CD4-positive, alpha-beta T cell treated with Interleukin-6 for 4 hours (primary cell): ENCODE measurements around the gene ATP2A3.
A peak's percentile ranks its signal among the peaks of the same experiment; 100 is the strongest.

Source experiments
- DNase-seq: peaks from one replicate; pipeline ENCODE4 v3.0.0-alpha.2; 2020; ENCODE audit warnings: mixed read lengths

The ATP2A3 gene

DNA sequence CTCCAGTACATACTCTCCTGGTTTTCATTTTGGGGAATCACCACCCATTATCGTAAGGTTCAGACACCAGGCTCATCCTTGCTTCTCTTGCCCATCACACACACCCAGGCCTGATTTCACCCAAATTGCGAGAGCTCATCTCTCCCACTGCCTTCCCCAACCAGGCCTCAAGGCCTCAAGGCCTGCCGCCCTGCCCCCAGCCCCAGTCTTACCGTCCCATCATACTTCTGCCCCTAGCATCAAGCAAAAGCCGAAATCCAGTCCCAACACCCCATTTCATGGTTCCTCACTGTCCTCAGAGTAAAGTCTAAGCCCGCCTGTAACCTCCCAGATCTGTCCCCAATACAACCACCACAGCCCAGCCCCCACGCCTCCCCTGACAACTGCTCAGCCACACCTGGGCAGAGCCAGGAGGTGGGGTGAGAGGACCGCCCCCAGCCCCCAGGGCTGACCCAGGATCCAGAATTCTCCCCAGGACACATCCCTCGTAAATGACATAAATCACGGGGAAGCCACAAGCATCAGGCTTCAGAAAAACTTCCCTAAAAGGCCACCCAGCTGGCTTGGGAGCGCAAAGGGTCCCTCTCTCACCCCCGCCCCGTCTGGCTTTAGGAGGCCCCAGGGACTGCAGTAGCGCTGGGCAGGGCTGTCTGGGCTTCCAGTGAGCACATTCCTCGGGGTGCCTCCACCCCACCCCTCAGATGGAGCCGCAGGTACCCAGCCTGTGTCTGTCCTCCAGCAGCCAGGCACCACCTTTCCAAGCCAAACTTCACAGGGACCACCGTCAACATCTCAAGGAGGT lies 38.4 kb downstream of the ATP2A3 start:
- no peak for DNase-seq

DNA sequence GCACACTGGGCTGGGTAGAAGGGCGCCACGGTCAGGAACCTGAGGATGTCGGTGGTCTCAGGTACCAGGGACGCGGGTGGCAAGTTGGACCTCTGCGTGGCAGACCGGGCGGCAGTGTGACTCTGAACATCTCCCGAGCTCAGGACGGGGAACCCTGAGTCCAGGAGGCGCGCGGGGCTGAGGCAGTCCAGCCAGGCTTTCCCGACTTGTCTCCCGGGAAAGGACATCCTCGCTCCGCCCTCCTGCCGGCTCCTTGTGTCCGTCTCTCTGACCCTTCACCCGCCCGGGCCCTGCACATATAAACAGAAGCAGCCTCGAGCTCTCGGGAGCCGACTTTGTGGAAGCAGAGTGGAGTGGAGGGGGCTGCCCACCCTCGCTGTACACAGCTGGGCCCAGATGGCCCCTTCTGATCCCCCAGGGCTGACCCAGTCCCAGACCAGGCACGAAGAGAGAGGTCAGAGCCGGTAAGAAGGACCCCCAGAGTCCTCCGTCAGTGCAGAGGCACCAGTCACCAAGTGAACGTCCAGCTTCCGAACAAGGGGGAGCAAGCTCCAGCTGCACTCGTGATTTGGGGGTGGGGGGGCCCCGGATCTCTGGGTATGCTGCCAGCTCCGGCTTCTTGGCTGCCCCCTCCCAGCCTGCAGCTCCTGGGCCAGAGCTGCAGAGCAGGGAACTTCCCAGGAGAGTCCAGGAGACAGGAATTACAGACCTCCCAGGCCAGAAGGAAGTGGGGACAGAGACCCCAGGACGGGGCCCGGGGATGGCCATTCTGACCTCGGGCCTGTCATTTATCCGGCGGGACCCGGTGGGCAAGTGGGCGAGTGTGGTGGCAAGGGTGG lies 39.5 kb downstream of the ATP2A3 start:
- DNase-seq, result no peak

DNA sequence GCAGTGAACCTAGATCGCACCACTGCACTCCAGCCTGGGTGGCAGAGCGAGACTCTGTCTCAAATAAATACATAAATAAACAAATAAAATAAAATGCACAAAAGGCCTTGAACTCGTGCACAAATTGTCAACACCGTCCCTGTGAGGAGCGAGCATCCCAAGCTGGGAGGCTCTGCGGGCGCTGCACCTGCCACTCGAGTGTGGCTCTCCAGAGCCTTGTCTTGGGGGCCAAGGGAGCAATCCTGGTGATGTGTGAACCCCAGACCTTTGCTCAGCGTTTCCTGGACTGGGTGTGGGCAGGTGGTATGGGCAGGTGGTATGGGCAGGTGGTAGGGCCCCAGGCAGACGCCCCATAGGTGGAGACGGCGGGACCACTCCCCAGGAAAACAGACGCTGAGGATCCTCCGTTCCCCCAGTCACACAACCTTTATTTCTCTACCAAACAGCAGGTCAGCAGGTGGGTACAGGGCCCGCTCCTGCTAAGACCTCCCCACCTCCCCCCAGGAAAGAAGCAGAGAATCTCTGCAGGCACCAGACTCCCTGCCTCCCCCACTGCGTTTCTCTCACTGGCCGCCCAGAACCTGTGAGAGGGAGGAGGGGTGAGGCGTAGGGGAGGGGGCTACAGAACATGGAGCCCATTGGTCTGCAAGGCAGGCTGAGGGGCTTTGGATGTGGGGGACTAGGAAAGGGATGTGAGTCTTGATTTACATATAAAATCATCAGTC lies 40.6 kb downstream of the ATP2A3 start:
- no peak for DNase-seq

DNA sequence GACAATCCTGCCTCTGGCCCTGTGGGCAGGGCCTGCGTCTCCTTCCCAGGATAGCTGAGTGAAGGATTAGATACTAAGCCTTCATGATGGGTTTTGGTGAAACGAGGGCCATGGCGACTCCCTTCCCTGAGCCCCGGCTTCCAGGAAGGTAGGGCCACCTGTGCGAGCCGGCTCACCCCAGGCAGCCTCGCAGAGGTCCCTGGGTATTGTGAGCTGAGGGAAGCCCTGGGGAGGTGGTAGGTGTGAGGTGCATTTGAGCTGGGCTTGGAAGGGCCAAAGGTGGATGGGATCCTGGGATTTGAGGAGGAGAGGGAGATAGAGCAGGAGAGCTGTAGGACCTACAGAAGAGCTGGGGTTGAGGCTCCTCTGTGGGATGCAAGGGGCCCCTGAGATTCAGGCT lies 41.5 kb downstream of the ATP2A3 start:
- no peak for DNase-seq

DNA sequence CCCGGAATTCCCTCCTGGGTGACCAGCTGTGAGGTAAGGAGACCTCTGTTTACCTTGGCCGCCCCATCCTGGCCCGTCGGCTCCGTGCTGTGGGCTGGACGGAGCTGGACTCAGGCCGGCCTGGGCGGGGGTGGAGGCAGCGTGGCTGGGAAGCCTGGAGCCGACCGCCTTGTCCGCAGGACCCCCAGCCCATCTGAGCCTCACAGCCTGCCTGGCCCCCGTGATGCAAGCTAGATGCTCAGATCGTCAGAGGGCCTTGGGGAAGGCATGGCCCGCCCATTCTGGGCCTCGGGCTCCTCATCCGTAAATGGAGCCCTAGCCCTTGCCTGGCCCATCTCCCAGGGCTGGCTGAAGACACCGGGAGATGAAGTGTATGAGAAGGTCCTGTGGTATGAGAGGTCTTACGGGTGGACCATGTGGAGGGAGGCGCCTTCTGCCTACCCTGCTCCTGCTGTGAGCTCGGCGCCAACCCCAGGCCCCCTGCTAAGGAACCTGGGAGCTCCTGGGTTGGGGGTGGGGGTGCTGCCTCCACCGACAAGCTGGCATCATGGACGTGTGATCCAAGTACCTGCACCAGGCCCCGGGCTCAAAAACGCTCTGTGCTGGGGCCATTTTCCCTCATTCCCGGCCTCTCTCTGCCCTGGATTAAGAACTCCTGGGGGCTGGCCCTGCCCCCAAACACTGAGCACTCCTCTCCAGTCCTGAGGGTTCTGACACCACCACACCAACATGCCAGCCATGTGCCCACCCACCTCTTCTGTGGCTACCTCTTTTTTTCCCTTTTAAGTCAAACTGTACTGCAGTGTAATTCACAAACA lies 42.5 kb downstream of the ATP2A3 start:
- no peak for DNase-seq

DNA sequence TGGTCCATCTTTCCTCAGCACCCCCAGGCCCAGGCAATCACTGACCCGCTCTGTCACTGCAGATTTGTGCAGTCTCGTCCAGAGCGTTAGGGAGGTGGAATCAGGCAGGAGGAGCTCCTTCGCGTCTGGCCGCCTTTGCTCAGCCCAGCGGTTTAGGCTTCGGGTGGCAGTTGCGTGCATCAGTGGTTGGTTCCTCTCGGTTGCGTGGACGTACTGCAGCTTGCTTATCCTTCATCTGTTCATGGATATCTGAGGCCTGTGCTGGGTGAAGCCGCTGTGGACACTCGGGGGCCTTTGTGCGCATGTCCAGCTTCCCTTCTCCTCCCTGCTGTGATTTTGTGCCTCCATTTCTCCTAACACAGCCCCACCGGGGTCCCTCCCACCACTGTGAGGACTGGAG lies 43.2 kb downstream of the ATP2A3 start:
- no peak for DNase-seq

DNA sequence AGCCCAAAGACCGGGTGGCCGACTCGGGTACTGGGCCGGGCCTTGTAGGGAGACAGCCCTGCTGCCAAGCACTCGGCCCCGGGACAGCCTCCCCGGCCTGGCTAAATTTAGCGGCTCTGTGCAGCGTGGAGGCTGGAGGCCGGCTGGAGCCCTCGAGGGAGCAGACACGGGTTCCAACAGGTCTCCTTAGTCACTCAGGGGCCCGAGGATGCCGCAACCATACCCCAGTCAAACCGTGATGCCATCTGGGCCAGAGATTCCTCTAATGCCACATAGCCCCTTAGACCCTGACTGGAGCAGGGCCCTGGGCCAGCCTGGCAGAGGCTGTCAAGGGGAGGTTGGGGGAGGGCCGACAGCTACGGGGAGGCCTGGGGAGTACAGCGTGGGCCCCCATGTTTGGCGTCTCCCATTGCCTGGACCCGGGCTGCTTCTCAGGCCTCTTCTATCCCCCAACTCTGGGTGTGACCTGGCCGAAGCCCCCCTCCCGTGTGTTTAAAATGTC lies 45.1 kb downstream of the ATP2A3 start:
- no peak for DNase-seq

DNA sequence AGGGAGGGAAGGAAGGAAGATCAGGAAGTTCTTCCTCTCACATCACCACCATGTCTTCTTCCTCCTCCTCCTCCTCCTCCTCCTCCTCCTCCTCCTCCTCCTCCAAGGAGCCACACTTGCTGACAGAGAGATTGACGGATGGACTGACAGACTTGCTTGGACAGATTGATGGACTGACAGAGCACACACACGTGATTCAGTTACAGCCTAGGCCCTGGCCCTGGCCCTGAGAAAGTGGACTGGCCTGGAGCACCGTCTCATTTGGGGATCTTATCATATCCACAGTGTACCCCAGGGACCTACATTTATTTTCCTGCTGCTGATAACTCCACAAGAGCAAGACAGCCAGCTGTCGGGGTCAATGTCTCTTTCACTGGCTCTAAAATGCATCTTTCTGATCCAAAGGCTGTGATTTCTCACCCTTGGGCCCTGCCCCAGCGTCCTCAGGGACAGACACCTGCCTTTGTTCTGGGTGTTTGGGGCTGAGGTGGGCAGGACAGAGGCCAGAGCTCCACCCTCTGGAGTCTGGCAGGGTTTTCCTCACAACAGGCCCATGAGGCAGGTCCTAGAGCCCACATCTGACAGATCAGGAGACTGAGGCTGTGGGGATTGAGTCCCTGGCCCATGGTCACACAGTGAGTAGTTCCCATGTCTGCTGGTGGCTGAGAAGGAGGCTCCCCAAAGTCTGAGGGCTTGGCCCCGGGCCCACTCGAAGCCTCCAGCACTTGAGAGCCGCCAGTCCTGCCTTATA lies 45.7 kb downstream of the ATP2A3 start:
- DNase-seq, result no peak

DNA sequence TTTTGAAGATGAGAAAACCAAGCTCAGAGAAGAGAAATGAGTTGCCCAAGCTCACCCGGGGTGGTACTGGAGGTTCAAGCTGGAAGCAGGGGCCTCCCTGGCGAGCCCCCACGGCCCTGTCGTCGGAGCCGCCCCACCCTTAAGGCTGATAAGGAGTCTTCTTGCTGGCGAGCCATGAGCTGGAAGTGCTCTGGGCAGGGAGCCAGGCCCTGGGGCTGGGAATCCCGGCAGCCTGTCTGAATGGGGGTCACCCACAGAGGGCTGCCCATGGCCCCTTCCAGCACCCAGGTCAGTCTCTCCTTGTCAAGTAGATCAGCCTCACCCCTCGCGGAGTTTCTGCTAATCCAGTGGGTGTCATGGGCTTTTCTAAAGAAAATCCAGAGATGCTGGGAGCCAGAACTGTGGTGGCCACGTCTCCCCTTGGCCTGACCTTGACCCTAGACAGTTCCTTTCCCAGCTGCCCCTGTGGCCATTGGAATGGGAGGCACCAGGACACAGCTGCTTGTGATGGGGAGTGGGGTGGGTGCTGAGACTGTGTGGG lies 46.8 kb downstream of the ATP2A3 start:
- DNase-seq, result no peak

DNA sequence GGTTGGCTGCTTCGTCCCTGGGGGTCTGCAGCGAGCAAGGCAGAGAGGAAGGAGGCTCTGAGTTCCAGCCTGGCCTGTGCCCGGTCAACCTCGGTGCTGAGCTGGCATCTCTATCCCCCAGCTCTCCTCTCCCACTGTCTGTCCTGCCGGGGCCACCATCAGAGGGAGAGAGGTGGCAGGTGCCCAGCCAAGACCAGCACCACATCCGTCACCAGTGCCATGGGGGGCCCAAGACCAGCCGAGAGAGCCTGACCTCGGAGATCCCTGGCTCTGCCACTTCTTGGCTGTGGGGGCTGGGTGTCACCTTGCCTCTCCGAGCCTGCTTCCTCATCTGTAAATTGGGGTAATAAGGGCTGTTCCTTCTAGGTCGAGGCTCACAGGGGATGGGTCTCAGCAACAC lies 47.4 kb downstream of the ATP2A3 start:
- no peak for DNase-seq

DNA sequence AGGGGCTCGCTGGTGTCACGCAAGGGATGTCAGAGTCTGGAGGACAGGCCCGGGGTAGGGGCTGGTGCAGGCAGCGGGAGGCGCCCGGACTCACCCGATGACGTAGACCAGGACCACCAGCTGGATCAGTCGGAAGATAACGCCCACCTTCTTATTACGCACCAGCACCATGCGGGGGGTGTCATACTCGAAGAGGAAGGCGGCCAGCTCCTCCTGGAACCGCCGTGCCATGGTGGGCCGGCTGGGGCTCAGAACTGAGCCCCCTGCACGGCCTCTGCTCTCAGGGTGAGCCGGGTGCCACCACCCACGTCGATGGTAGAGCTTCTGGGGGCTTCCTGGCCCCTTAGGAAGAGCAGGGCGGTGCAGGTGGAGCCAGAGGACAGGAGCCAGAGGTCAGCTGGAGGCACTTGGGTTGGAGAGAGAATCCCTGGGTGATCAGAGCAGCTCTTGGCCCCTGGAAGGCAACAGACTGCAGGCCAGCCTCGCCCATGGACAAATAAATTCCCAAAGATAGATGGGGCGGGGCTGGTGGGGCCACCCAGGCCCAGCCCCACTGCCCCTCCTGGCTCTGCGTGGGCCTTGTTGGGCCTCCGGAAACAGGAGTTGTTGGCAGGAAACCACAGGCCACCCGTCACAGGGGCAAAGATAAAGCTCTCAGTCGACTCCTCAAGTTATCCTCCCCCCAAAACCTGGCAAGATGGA lies 48.1 kb downstream of the ATP2A3 start, which contains the start of gene P2RX1:
P2RX1 (minus strand) TSS at position 471 of the 702 bp plus-strand sequence; CDS start at position 231, 240 bp downstream.
- peak; percentile 40 for DNase-seq

DNA sequence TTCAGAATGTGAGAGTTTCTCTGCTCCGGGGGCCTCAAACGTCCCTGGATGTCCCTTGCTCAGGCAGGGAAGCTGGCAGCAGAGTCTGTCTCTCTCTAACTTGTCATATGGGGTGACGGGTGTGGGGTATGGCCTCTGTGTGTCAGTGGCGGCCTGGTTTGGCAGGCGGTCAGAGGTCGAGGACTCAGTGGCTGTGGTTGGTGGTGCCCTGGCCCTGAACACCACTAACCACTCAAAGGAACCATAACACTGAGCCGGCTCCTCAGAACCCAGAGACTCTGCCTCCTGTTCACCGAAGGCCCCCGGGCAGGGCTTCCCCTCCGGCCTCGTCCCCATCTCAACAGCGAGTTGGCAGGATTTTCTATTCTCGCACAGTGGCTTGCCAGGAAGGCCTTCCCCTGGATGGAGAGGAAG lies 48.6 kb downstream of the ATP2A3 start:
- no peak for DNase-seq

DNA sequence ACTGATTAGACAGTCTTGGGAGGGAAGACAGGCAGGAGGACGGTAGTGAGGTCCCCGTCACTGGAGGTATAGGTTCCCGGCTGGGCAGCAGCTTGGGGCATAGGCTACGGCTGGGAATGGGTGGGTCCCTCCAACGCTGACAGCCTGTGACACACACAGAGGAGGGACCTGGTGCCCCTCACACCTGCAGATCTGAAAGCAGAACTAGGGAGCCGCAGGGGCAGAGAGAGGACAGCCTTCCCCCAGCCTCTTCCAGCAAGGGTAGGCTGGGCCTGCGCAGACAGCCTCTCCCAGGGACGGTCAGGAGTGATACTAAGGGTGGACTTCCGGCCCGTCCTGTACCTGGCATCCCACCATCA lies 49.9 kb downstream of the ATP2A3 start:
- DNase-seq, result no peak

DNA sequence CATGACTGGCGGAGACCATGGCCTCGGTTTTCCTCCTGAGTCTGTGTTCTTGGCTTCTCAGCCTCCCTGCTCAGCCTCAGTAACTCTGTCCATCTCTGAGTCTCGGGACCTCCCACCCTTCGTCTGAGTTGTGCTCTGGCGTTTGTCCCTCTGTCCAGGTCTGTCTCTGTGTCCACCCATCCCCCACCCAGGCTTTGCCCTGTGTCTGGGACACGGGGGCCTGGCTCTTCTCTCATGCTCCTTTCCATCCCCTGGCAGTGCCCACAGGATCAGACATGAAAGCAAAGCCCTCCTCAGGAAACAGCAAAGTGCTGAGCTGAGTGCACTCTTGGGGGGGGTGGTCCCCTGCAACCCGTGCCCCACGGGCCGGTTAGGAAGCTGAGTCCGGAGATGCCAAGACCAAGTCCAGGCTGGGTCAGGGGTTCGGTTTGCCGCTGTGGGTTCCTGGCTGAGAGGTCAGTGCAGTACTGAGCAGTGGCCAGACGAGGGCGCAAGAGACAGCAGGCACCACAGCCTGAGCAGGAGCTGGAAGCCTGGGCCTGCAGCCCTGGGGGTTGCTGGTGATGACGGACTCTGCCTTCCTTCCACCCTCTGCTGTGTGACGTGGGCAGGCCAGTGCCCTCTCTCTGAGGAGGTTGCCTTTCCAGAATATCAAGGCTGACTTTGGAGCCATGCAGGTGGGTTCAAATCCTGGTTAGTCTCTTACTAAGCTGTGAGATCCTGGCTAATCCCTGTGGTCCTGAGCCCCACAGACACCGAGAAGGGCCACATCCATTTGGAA lies 50.5 kb downstream of the ATP2A3 start:
- peak; percentile 84 for DNase-seq

DNA sequence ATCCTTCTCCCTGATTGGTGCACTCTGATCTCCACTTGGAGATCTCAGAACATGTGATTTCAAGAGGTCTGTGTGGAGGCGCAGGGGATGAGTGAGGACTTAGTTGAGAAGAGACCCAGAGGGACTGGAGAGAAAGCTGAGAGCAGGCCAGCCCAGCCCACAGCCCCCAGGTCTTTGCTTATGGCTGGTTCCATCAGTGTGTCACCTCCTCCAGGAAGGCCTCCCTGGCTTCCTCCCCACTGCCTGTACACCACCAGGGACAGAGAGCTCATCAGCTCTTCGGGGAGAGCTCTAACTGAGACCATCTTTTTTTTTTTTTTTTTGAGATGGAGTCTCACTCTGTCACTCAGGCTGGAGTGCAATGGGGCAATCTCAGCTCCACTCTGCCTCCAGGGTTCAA lies 51.4 kb downstream of the ATP2A3 start:
- no peak for DNase-seq

DNA sequence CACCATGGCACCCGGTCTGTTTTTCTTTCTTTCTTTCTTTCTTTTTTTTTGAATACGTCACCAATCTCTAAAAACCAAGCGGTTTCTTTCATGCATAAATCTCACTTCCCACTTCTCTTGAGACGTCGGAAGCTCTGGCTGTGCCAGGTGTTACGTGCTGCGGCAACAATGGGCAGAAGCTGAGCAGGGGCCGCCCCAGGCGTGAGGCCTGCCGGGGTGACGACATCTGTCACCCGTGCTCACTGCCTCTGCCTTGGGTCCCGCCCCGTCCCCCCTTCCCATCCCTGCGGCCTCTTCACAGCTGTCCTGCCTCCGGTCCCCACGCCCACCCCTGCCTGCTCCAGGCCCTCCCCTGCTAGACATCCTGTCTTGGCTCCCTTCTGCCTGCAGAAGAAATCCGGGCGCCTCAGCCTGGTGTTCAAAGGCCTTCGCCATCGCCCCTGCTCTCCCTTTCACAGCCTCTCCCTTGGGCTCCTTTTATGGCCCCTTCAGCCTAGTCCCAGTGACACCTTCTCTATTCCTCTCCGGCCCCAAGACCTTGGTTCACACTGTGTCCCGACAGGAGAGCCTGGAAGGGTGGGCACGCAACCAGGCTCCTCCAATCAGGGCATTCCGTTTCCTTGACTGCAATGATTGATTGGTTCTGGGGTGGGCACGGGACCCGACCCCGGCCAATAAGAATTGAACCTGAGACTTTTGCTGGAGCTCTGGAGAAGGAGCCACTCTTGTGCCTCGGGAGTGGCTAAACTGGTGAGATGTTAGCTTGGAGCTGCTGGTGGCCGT lies 52.8 kb downstream of the ATP2A3 start:
- DNase-seq, result peak; percentile 80

DNA sequence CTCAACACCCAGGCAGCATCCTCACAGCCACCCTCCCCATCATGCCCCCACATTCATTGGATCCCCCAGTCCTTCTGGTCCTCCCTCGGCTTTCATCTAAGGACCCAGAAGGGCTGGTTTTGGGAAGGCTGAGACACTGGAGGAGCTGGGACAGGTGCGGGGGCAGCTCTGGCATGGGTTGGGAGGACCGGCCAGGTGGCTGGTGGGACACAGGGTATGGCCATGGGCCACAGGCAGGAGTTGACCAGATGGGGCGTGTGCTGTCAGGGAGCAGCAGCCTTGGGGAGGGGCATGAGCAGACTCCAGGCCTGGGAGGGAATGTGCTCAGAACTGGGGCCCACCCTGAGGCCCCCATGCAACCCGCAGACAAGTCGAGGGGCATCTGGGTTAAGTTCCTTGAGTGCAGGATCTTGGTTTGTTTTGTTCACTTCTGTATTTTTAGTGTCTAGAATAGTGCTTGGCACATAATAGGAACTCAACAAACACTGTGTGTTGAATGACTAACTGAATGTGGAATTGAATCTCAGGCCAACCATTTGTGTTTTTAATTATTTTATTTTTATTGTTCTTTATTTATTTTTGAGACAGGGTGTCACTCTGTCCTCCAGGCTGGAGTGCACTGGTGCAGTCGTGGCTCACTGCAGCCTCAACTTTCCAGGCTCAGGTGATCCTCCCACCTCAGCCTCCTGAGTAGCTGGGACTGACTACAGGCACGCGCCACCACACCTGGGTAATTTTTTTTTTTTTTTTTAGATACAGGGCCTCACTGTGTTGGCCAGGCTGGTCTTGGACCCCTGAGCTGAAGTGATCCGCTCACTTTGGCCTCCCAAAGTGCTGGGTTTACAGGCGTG lies 53.6 kb downstream of the ATP2A3 start:
- no peak for DNase-seq

DNA sequence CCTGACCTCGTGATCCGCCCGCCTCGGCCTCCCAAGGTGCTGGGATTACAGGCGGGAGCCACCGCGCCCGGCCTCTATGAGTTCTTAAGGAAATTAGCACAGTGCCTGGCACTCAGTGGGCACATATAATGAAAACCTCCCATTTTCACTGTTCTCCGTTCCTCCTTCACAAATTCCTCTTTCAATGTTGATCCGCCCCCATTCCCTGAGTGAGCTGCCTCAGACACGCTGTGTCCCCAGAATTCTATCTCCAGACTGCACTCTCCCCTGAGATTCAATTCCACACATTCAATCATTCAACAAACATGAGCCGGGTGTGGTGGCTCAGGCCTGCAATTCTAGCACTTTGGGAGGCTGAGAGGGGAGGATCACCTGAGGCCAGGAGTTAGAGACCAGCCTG lies 55.0 kb downstream of the ATP2A3 start:
- DNase-seq, result no peak
